MCF 10A (cell line): Measurements from ENCODE around the gene HSPH1. TPM values are rescaled to one million over a fixed set of nuclear protein-coding genes. Genes with fewer than 3 reads are reported as not detected.

Experiments
- BruUV-seq: library from RNA; stranded (reverse); fragments of 400-500 nt; replicated peaks from 2 replicates; lab custom pipeline; 2021; lab: Mats Ljungman, UMichigan
- CTCF ChIA-PET: fragments of 300-600 bp; sonication (Branson Sonifier 250); formaldehyde crosslinking; extraction: SDS; loops from one replicate; lab custom pipeline; 2021; ENCODE audit warnings: antibody characterized with exemption, inconsistent platforms; lab: Yijun Ruan, JAX
- POLR2A ChIA-PET: fragments of 300-600, 350-650 bp; sonication (Branson Sonifier 250); formaldehyde crosslinking; extraction: SDS; loops from one replicate; lab custom pipeline; 2020; ENCODE audit warnings: antibody characterized with exemption, inconsistent platforms; lab: Yijun Ruan, JAX
- DNase-seq: peaks from one replicate; pipeline ENCODE4 v3.0.0-alpha.2; 2018; ENCODE audit not compliant: unreplicated experiment
- H3K27ac Mint-ChIP-seq: one replicate; pipeline ENCODE4 v1.8.0; 2022; ENCODE audit warnings: mild to moderate bottlenecking, low read depth, mixed read lengths; ENCODE audit not compliant: unreplicated experiment
- H3K27me3 Mint-ChIP-seq: one replicate; pipeline ENCODE4 v1.8.0; 2022; ENCODE audit warnings: mixed read lengths; ENCODE audit not compliant: insufficient read depth, unreplicated experiment
- H3K36me3 Mint-ChIP-seq: one replicate; pipeline ENCODE4 v1.8.0; 2022; ENCODE audit warnings: mild to moderate bottlenecking, moderate library complexity, mixed read lengths; ENCODE audit not compliant: insufficient read depth, unreplicated experiment
- H3K4me1 Mint-ChIP-seq: one replicate; pipeline ENCODE4 v1.8.0; 2022; ENCODE audit warnings: mixed read lengths; ENCODE audit not compliant: insufficient read depth, unreplicated experiment
- H3K4me3 Mint-ChIP-seq: one replicate; pipeline ENCODE4 v1.8.0; 2022; ENCODE audit warnings: mild to moderate bottlenecking, moderate library complexity, mixed read lengths; ENCODE audit not compliant: unreplicated experiment
- H3K9me3 Mint-ChIP-seq: one replicate; pipeline ENCODE4 v1.8.0; 2022; ENCODE audit warnings: mixed read lengths; ENCODE audit not compliant: unreplicated experiment
- CTCF ChIP-seq: fragments of 200-600 bp; IDR thresholded peaks from one replicate; pipeline ENCODE4 v1.8.0; 2022; ENCODE audit warnings: antibody characterized with exemption, mild to moderate bottlenecking; ENCODE audit not compliant: unreplicated experiment
- intact Hi-C: fragments of 100-400 bp; cut with micrococcal nuclease; formaldehyde crosslinking; loops from 2 replicates; pipeline ENCODE4 v1.14.1; 2022
- total RNA-seq: library from RNA; stranded (reverse); gene quantifications from 2 replicates; pipeline ENCODE4 v1.2.3, GENCODE V29; 2022

The HSPH1 gene
- total RNA-seq, 1 experiment from 2014 or later, result 67.8 TPM

- H3K27ac Mint-ChIP-seq, result no peak overlapping the region
- no peaks in the 10 kb centered on the region for H3K9me3 Mint-ChIP-seq
- H3K36me3 Mint-ChIP-seq, result no peaks in the 10 kb centered on the region
- intact Hi-C loops, result no loop called here
- DNase-seq, result peak; percentile 64
- H3K27me3 Mint-ChIP-seq, result no peaks in the 10 kb centered on the region
- ChIA-PET CTCF (no interaction called here), POLR2A (interaction anchor here (0.8 to 1.9 kb wide), 4 partner anchors 15 to 52 kb away, joined by 3 to 6 read pairs (median 4); no protein-coding TSS in a partner anchor)
- BruUV-seq, result no TSS peak
- H3K4me3 Mint-ChIP-seq, result no peak overlapping the region
- peaks cover 39% of the 10 kb centered on the region for H3K4me1 Mint-ChIP-seq
- TF ChIP-seq CTCF, result no peak
Observed at GRCh38 chr13:31096654-31097302, 64.9 kb downstream of the HSPH1 start.

DNA sequence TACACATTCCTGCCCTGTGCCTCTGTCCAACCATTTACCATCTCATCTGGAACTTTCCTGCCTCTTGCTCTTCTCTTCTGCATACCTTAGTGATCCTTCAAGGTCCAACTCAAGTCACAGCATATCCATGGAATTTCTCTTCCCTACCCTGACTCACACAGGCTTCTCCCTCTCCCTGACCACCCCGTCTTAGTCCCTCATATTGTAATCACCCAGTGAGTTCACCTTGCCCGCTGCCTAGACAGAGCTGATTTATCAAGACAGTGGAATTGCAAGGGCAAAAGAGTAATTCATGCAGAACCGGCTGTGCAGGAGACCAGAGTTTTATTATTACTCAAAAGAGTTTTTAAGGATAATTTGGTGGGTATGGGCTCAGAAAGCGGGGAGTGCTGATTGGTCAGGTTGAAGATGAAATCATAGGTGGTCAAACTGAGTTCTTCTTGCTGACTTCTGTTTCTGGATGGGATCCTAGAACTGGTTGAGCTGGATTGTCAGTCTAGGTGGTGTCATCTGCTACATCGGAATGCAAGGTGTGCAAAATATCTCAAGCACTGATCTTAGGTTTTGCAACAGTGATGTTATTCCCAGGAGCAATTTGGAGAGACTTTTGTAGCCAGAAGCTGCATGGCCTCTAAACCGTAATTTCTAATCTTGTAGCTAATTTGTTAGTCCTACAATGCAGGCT lies 67.2 kb downstream of the HSPH1 start:
- no peak for DNase-seq
- Mint-ChIP-seq H3K27ac (no peak overlapping the region), H3K27me3 (no peaks in the 10 kb centered on the region), H3K4me3 (no peak overlapping the region), H3K4me1 (peaks cover 39% of the 10 kb centered on the region), H3K9me3 (no peaks in the 10 kb centered on the region), H3K36me3 (no peaks in the 10 kb centered on the region)
- no TSS peak for BruUV-seq
- intact Hi-C loops, result no loop called here
- CTCF ChIA-PET, result interaction anchor here (0.7 to 1.0 kb wide), 3 partner anchors 16 to 248 kb away, joined by 3 to 4 read pairs (median 3); no protein-coding TSS in a partner anchor
- TF ChIP-seq CTCF, result no peak
- POLR2A ChIA-PET, result interaction anchor here (0.5 to 3.4 kb wide), 28 partner anchors 8 to 699 kb away, joined by 3 to 46 read pairs (median 4); partner anchors contain the start of genes HSPH1 and USPL1

DNA sequence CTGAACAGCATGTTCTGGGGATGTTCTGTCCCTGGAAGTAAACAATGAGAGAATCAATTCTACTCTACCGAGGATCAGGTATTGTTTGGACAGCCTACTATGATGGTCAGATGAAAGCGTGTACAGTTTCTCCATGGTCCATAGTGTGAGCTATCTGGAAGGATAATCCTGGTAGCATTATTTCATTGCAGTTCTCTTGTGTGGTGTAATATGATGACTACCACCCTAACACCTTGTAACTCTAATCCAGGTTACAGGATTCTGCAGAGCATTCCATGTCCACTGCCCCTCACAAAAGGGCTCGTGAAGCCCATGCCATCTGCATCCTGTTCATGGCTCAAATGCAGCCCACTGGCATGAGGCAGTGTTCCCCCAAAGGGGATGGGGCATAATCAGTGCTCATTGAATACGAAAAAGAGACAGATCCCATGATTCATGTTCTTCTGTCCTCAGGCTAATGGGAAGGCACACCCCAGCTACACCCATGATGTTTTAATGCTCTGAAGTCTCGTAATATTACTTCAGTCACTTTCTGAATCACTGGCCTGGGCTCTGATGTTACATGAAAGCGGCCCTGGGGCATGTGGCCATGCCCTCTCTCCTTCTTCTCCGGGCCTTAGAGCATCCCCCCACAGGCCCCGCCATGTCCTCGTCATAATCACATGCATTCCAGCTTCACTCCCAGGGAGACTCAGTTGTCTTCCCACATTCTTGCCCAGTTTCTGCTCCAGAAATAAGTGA lies 68.4 kb downstream of the HSPH1 start:
- H3K9me3 Mint-ChIP-seq, result no peaks in the 10 kb centered on the region
- no peaks in the 10 kb centered on the region for H3K27me3 Mint-ChIP-seq
- intact Hi-C loops, result no loop called here
- peaks cover 39% of the 10 kb centered on the region for H3K4me1 Mint-ChIP-seq
- BruUV-seq, result no TSS peak
- no peak overlapping the region for H3K4me3 Mint-ChIP-seq
- ChIA-PET CTCF (interaction anchor here (0.7 to 0.8 kb wide), 2 partner anchors 17 to 49 kb away, joined by 3 to 5 read pairs; no protein-coding TSS in a partner anchor), POLR2A (interaction anchor here (0.6 to 3.4 kb wide), 24 partner anchors 7 to 698 kb away, joined by 3 to 46 read pairs (median 5); partner anchors contain the start of gene USPL1)
- no peaks in the 10 kb centered on the region for H3K36me3 Mint-ChIP-seq
- peak; percentile 55 for DNase-seq
- peak overlapping the region; percentile 75 for H3K27ac Mint-ChIP-seq
- no peak for TF ChIP-seq CTCF
